ENCODE data around the gene LAMB3. TPM values are rescaled to one million over a fixed set of nuclear protein-coding genes. Genes with fewer than 3 reads are reported as not detected.

LAMB3 gene
- total RNA-seq, 1 experiment from 2014 or later = 90.0 TPM

DNA sequence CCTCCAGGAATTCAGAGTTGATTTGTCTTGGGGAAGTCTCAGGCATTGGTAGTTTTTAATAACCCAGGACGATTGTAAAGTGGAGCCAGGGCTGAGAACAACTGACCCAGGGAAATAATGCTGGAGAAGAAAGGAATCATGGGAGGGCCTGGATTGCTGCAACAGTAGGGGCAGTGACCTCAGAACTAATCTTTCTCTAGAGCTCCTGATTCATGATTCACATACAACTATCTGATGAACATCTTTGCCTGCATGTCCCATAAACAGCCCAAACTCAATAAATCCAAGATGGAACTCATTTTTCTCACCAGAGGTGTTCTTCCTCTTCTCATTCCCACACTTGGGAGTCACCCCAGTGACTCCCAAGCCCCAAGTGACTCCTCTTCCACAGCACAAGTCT, 14.9 kb upstream of the LAMB3 start:
- H3K27ac ChIP-seq = no peak overlapping the region
- H3K79me2 ChIP-seq (ENCODE audit: low read depth) = no peaks in the 10 kb centered on the region
- no peaks in the 10 kb centered on the region for H3K36me3 ChIP-seq (ENCODE audit: low read depth)
- no peak for TF ChIP-seq EZH2 (IDR thresholded peaks at IDR 0.05; ENCODE audit: low read depth)
- TF ChIP-seq, protein P1, sequence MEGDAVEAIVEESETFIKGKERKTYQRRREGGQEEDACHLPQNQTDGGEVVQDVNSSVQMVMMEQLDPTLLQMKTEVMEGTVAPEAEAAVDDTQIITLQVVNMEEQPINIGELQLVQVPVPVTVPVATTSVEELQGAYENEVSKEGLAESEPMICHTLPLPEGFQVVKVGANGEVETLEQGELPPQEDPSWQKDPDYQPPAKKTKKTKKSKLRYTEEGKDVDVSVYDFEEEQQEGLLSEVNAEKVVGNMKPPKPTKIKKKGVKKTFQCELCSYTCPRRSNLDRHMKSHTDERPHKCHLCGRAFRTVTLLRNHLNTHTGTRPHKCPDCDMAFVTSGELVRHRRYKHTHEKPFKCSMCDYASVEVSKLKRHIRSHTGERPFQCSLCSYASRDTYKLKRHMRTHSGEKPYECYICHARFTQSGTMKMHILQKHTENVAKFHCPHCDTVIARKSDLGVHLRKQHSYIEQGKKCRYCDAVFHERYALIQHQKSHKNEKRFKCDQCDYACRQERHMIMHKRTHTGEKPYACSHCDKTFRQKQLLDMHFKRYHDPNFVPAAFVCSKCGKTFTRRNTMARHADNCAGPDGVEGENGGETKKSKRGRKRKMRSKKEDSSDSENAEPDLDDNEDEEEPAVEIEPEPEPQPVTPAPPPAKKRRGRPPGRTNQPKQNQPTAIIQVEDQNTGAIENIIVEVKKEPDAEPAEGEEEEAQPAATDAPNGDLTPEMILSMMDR (conservative IDR thresholded peaks at IDR 0.05) = no peak
- no peak overlapping the region for H3K4me2 ChIP-seq
- H2AFZ ChIP-seq = no peak overlapping the region
- H4K20me1 ChIP-seq (ENCODE audit: insufficient read depth) = no peaks in the 10 kb centered on the region
- H3K27me3 ChIP-seq (ENCODE audit: insufficient read depth, low read depth) = no peaks in the 10 kb centered on the region
- intact Hi-C loops (cut with micrococcal nuclease; ENCODE audit: unreplicated experiment) = no loop called here
- H3K4me3 ChIP-seq = no peak overlapping the region
- ChIA-PET POLR2A (ENCODE audit: unreplicated experiment) (no interaction called here), CTCF (interaction anchor here (0.7 kb wide), 2 partner anchors 19 to 156 kb away, joined by 4 to 12 read pairs; no protein-coding TSS in a partner anchor)
- DNase-seq = no peak
- H3F3A ChIP-seq (ENCODE audit: insufficient read depth, low read depth) = peaks cover 21% of the 10 kb centered on the region
- no peaks in the 10 kb centered on the region for H3K9me3 ChIP-seq (ENCODE audit: insufficient read depth, low read depth)
- no TSS peak for BruUV-seq (replicated peaks)
- no peaks in the 10 kb centered on the region; the same call in 1 of the 2 replicates for H3K9me2 ChIP-seq (ENCODE audit: insufficient read depth)
- H3K4me1 ChIP-seq (replicated peaks; ENCODE audit: insufficient read depth) = peaks cover 32% of the 10 kb centered on the region

DNA sequence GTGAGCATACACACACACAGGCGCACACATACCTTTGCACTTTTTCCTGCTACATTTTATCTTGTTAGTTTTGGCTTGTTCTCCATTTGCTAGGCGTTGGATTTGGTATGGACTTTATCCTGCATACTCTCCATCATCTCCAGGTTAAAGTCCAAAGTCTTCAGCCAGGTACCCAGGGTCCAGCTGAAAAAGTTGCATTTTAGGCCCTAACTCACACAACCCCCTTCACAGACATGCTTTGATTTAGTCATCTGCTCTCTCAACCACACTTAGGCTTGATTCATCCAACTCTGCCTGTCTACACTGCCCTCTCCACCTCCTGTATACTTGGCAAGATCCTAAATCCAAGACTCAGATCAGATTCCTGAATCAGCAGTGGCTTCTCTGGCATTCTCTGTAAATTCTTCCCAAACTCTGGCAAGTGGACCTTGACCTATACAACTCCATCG, 10.7 kb upstream of the LAMB3 start:
- H3K36me3 ChIP-seq (ENCODE audit: low read depth) = no peaks in the 10 kb centered on the region
- H3K79me2 ChIP-seq (ENCODE audit: low read depth) = no peaks in the 10 kb centered on the region
- no peak overlapping the region for H3K4me3 ChIP-seq
- H3K27me3 ChIP-seq (ENCODE audit: insufficient read depth, low read depth) = no peaks in the 10 kb centered on the region
- CTCF ChIA-PET = no interaction called here
- DNase-seq = no peak
- no peaks in the 10 kb centered on the region for H4K20me1 ChIP-seq (ENCODE audit: insufficient read depth)
- H3K9me2 ChIP-seq (ENCODE audit: insufficient read depth) = no peaks in the 10 kb centered on the region; the same call in 1 of the 2 replicates
- H3K4me1 ChIP-seq (replicated peaks; ENCODE audit: insufficient read depth) = peaks cover 25% of the 10 kb centered on the region
- intact Hi-C loops (cut with micrococcal nuclease; ENCODE audit: unreplicated experiment) = no loop called here
- H3K9me3 ChIP-seq (ENCODE audit: insufficient read depth, low read depth) = no peaks in the 10 kb centered on the region
- H3K27ac ChIP-seq = no peak overlapping the region
- no peak overlapping the region for H3K4me2 ChIP-seq
- POLR2A ChIA-PET (ENCODE audit: unreplicated experiment) = no interaction called here
- no peak overlapping the region for H2AFZ ChIP-seq
- BruUV-seq (replicated peaks) = no TSS peak
- TF ChIP-seq, protein P1 (conservative IDR thresholded peaks at IDR 0.05) = no peak
- no peak for TF ChIP-seq EZH2 (IDR thresholded peaks at IDR 0.05; ENCODE audit: low read depth)
- no peaks in the 10 kb centered on the region; the same call in 1 of the 2 replicates for H3F3A ChIP-seq (ENCODE audit: insufficient read depth, low read depth)

DNA sequence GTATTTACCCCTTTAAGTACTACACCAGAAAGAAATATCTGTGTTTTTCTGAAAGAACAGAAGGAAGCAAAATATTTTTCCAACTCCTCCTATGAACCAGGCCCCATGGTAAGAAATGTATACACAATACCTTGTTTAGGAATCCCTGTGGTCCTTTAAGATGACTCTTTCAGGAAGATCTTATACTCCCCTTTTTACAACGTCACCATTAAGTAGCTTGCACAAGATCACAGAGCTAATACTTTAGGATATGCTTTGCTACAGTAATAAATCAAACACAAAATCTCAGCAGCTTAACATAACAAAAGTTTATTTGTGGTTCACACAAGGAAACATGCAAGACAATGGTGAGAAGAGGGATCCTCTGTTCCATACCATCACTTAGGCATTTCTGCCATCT, 8.8 kb upstream of the LAMB3 start:
- BruUV-seq (replicated peaks) = no TSS peak
- no peak overlapping the region for H2AFZ ChIP-seq
- H3K27ac ChIP-seq = no peak overlapping the region
- H3K79me2 ChIP-seq (ENCODE audit: low read depth) = no peaks in the 10 kb centered on the region
- no peaks in the 10 kb centered on the region for H4K20me1 ChIP-seq (ENCODE audit: insufficient read depth)
- no peaks in the 10 kb centered on the region; the same call in 1 of the 2 replicates for H3K9me2 ChIP-seq (ENCODE audit: insufficient read depth)
- no peaks in the 10 kb centered on the region for H3K27me3 ChIP-seq (ENCODE audit: insufficient read depth, low read depth)
- CTCF ChIA-PET = no interaction called here
- no peaks in the 10 kb centered on the region for H3K9me3 ChIP-seq (ENCODE audit: insufficient read depth, low read depth)
- TF ChIP-seq, protein P1 (conservative IDR thresholded peaks at IDR 0.05) = no peak
- no peak for TF ChIP-seq EZH2 (IDR thresholded peaks at IDR 0.05; ENCODE audit: low read depth)
- POLR2A ChIA-PET (ENCODE audit: unreplicated experiment) = interaction anchor here (0.6 kb wide), 1 partner anchor 144 kb away, joined by 5 read pairs; no protein-coding TSS in a partner anchor
- no peak overlapping the region for H3K4me3 ChIP-seq
- intact Hi-C loops (cut with micrococcal nuclease; ENCODE audit: unreplicated experiment) = no loop called here
- no peak overlapping the region for H3K4me2 ChIP-seq
- no peak for DNase-seq
- peaks cover 37% of the 10 kb centered on the region for H3K4me1 ChIP-seq (replicated peaks; ENCODE audit: insufficient read depth)
- H3K36me3 ChIP-seq (ENCODE audit: low read depth) = no peaks in the 10 kb centered on the region
- peaks cover 8% of the 10 kb centered on the region for H3F3A ChIP-seq (ENCODE audit: insufficient read depth, low read depth)

Data from PC-9 (cell line).